ENCODE measurements around the gene CBFA2T2.
A peak's percentile ranks its signal among the peaks of the same experiment; 100 is the strongest.

CBFA2T2 gene

DNA sequence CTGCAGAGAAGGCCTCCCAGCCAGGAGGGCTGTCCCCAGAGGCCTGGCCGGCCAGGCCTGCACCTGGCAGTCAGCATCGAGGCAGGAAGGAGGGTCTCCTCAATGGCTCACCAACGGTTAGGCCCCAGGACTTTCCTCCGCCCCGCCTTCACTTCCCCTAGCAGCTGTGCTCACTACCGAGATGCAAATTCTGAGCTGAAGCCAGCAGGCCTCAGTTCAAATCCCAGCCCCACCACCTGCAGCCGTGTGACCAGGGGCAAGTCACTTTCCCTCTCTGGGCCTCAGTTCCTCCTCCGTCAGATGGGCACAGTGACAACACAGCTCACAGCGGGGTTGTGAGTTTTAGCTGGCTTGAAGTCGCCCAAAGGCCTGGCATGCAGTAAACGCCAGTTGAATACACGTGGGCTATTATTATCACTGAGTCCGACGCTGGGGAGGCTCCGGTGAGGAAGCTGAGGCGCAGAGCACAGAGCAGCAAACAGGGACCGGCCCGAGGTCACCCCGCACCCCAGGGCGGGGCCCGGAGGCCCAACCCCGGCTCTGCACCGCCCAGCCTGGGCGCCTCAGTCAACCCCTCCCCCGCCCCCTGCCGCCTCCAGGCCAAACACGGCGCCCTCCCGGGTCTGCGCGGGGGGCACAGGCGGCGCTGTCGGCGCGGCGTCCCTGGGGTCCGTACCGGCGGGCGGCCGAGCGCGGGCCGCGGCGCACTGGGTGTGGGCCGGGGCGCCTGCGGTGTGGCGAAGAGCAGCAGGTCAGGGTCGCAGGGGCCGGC, 195.6 kb downstream of the CBFA2T2 start:
- in situ Hi-C loops (cut with HindIII; ENCODE audit: low sequenced_read_pairs) = loop anchor here (5.0 kb wide), 1 partner anchor 102 kb away; no protein-coding TSS in a partner anchor
- TF ChIP-seq, protein P1, sequence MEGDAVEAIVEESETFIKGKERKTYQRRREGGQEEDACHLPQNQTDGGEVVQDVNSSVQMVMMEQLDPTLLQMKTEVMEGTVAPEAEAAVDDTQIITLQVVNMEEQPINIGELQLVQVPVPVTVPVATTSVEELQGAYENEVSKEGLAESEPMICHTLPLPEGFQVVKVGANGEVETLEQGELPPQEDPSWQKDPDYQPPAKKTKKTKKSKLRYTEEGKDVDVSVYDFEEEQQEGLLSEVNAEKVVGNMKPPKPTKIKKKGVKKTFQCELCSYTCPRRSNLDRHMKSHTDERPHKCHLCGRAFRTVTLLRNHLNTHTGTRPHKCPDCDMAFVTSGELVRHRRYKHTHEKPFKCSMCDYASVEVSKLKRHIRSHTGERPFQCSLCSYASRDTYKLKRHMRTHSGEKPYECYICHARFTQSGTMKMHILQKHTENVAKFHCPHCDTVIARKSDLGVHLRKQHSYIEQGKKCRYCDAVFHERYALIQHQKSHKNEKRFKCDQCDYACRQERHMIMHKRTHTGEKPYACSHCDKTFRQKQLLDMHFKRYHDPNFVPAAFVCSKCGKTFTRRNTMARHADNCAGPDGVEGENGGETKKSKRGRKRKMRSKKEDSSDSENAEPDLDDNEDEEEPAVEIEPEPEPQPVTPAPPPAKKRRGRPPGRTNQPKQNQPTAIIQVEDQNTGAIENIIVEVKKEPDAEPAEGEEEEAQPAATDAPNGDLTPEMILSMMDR (IDR thresholded peaks at IDR 0.05; ENCODE audit: low read depth, low read length, missing control alignments) = no peak
- DNase-seq (ENCODE audit: low read depth) = no peak

DNA sequence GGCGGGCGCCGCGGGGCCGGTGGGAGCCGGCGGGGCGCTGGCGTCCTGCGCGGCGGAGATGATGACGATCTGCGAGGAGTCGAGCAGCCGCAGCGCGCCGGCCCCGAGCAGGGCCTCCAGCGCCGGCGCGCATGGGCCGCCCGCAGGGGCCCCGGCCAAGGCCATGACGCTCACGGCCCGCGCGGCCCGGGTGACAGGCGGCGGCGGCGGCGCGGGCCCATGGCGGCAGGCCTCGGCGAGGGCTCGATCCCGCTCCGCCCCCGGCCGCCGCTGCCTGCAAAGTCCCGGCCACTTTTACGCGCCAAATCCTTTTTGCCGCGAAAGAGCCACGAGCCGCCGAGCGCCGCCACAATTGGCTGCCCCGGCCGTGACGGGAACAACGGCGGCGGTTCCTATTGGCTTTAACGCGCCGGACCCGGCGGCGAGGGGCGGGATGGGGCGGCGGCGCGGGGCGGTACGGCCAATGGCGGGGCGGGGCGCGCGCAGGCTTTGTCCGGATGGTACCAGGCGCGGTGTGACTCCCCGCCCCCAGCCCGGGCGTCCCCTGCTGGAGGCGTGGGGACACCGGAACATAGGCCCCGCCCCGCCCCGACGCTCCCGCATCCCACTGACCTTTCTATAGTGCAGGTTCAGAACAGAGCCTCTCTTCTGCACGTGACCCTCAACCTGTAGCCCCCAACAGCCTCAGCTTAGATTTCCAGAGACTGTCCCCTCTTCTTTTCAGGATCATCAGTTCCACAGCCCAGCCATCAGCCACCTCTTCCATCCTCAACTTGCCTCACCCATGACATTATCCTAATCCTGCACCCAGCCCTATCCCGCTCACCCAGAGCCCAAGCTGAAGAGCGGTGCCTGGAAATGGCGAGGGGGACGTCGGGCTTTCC, 196.4 kb downstream of the CBFA2T2 start, which contains the start of gene E2F1:
TSS of gene E2F1 (minus strand) at position 286 of the 884 bp plus-strand sequence. CDS start at position 165, 121 bp downstream.
- TF ChIP-seq, protein P1 (IDR thresholded peaks at IDR 0.05; ENCODE audit: low read depth, low read length, missing control alignments) = peak; percentile 30
- DNase-seq (ENCODE audit: low read depth) = peak; percentile 70
- peak within 1 kb of the TSS; percentile 41 for H3K4me3 ChIP-seq (ENCODE audit: low read depth, low read length)
- in situ Hi-C loops (cut with HindIII; ENCODE audit: low sequenced_read_pairs) = loop anchor here (5.0 kb wide), 1 partner anchor 101 kb away; no protein-coding TSS in a partner anchor

More for the DNA sequence above, 195.6 kb downstream of the CBFA2T2 start:
- peak overlapping the region; percentile 41 for H3K4me3 ChIP-seq (ENCODE audit: low read depth, low read length)

DNA sequence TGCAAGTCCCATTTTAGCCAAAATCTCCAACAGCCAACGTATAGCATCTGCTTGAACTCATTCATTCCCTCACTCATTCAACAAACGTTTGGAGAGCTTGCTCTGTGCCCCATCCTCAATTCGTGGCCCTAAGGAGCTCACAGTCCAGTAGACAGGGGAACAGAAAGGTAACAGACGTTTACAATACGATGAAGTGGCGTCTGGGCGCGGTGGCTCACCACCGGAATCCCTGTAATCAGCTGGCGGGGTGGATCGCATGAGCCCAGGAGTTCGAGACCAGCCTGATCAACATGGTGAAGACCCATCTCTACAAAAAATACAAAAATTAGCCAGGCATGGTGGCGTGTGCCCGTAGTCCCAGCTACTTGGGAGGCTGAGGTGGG, 197.1 kb downstream of the CBFA2T2 start:
- no peak for DNase-seq (ENCODE audit: low read depth)
- peak overlapping the region; percentile 41 for H3K4me3 ChIP-seq (ENCODE audit: low read depth, low read length)
- TF ChIP-seq, protein P1 (IDR thresholded peaks at IDR 0.05; ENCODE audit: low read depth, low read length, missing control alignments) = no peak
- in situ Hi-C loops (cut with HindIII; ENCODE audit: low sequenced_read_pairs) = loop anchor here (5.0 kb wide), 1 partner anchor 100 kb away; no protein-coding TSS in a partner anchor

DNA sequence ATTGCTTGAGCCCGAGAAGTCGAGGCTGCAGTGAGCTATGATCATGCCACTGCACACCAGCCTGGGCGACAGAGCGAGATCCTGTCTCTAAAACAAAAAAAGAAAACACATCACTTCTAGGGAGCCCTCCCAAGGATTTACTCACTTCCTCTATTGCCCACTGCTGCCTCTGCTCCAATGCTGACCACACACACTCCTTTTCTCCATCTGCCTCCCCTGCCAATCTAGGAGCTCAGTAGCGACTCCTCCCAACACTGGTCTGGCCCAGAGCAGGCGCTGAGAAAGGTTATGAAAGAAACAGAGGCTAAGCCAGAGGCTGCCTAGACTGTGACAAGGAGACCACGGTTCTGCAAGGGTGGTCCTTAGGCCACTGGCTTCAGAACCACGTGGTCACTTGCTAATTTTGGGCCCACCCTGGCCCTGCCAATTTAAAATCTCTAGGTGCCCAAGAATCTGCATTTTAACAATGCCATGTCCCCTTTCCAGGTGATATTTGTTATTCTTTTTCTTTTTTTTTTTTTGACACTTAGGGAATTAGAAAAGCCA, 197.5 kb downstream of the CBFA2T2 start:
- DNase-seq (ENCODE audit: low read depth) = no peak
- no peak overlapping the region for H3K4me3 ChIP-seq (ENCODE audit: low read depth, low read length)
- in situ Hi-C loops (cut with HindIII; ENCODE audit: low sequenced_read_pairs) = loop anchor here (5.0 kb wide), 1 partner anchor 100 kb away; no protein-coding TSS in a partner anchor
- TF ChIP-seq, protein P1 (IDR thresholded peaks at IDR 0.05; ENCODE audit: low read depth, low read length, missing control alignments) = no peak

DNA sequence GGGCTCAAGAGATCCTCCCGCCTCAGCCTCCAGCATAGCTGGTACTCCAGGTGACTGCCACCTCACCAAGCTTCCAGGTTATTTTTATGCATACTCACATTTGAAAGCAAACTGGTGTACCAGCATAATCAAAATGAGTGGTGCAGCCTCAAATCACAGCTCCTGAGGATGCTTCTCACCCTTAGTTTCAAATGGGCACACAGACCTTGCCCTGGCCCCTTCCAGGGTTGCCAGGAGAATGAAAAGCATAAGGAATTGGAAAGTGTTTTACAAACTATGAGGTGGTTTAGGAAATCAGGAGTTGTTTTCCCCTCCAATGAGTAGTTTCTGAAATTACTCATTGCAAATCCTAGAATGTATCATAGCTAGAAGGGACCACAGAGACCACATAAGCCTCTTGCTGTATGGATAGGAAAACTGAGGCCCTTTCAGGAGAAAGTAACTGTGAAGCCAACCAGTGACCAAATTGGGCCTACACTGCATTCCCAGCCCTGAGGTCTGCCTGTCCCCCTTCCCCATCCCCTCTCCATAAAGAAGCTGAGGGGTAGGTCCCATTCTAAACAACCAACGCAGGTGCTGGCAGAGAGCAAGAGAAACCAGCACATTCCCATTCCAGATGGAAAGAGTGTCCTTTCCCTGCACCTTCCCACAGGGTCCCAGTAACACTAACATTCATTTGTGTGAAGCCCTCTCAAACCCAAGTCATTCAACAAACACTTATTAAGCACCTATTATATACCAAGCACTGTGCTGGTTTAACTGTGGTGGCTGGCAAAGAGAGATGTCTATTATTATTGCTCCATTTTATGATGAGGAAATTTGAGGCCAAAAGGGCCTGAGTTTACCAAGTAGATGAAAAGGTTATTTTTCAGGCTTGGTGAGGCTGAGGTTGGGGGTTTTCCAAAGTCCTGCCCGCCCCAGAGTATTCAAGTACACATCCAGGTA, 198.4 kb downstream of the CBFA2T2 start:
- TF ChIP-seq, protein P1 (IDR thresholded peaks at IDR 0.05; ENCODE audit: low read depth, low read length, missing control alignments) = no peak
- DNase-seq (ENCODE audit: low read depth) = no peak
- H3K4me3 ChIP-seq (ENCODE audit: low read depth, low read length) = no peak overlapping the region
- in situ Hi-C loops (cut with HindIII; ENCODE audit: low sequenced_read_pairs) = loop anchor here (5.0 kb wide), 1 partner anchor 99 kb away; no protein-coding TSS in a partner anchor
